ENCODE data around the gene FUT2. TPM values are rescaled to one million over a fixed set of nuclear protein-coding genes. Genes with fewer than 3 reads are reported as not detected.
A peak's percentile ranks its signal among the peaks of the same experiment; 100 is the strongest.

The FUT2 gene
- polyA plus RNA-seq, 3 donors, result not detected

GRCh38 chr19:48752496-48753365 is 57.0 kb downstream of the FUT2 start, which contains the start of gene FUT1:
FUT1 (minus strand) TSS chr19:48752641; CDS start chr19:48751281, 1,360 bp downstream.
- no peak for DNase-seq
- Histone ChIP-seq H3K27ac (ENCODE audit: low read depth in 1 of 2, low read length in 2 of 2) (no peak within 1 kb of the TSS), H3K27me3 (ENCODE audit: control insufficient read depth in 2 of 2, insufficient read depth in 2 of 2, low read length in 2 of 2) (peaks cover 14 to 51% of the 10 kb centered on the region in 2 donors), H3K4me3 (replicated peaks in 1 of 3; ENCODE audit: low read depth in 2 of 3, low read length in 3 of 3) (peak within 1 kb of the TSS in 1 of 3 experiments; percentile 40), H3K9me3 (replicated peaks in 1 of 2; ENCODE audit: control insufficient read depth in 1 of 2, insufficient read depth in 1 of 2, low read length in 2 of 2) (no peaks in the 10 kb centered on the region), H3K36me3 (replicated peaks in 1 of 2; ENCODE audit: control insufficient read depth in 1 of 2, insufficient read depth in 2 of 2, low read length in 2 of 2) (no peaks in the 10 kb centered on the region), H3K79me2 (ENCODE audit: insufficient read depth, low read length) (no peaks in the 10 kb centered on the region), H3K9ac (ENCODE audit: insufficient read depth, low read length, poor library complexity, severe bottlenecking) (no peak within 1 kb of the TSS), H2AFZ (ENCODE audit: insufficient read depth, low read depth, low read length, poor library complexity, severe bottlenecking) (peak within 1 kb of the TSS; percentile 56), H3K4me1 (ENCODE audit: control insufficient read depth in 1 of 2, insufficient read depth in 2 of 2, low read length in 2 of 2) (peaks cover 9 to 17% of the 10 kb centered on the region in 2 donors), H3K4me2 (replicated peaks; ENCODE audit: extremely low read depth, low read length, poor library complexity, severe bottlenecking) (peak within 1 kb of the TSS; percentile 39), H4K20me1 (ENCODE audit: insufficient read depth, low read length) (no peaks in the 10 kb centered on the region)
- peak within 1 kb of the TSS; percentile 28 to 79 for H3K4me3 Mint-ChIP-seq
- H3K27me3 Mint-ChIP-seq (ENCODE audit: low read depth in 3 of 3), result peaks cover 41 to 67% (median 56%) of the 10 kb centered on the region in 3 donors
- intact Hi-C loops (cut with micrococcal nuclease), result no loop called here
- no peak for TF ChIP-seq CTCF (IDR thresholded peaks at IDR 0.05)
- H3K36me3 Mint-ChIP-seq, result peaks cover 0 to 3% of the 10 kb centered on the region in 2 donors
- H3K9me3 Mint-ChIP-seq, result peaks cover 0 to 19% (median 8%) of the 10 kb centered on the region in 7 donors
- H3K27ac Mint-ChIP-seq, result peak within 1 kb of the TSS in 1 of 7 donors; percentile 50
- 1% methylated on average over 63 of the region's 73 CpGs for WGBS (ENCODE audit: insufficient coverage)
- H3K4me1 Mint-ChIP-seq, result peaks cover 19% of the 10 kb centered on the region

- Mint-ChIP-seq H3K4me1 (peaks cover 21% of the 10 kb centered on the region), H3K4me3 (peak within 1 kb of the TSS in 1 of 2 donors; percentile 35), H3K27ac (peak within 1 kb of the TSS in 1 of 7 donors; percentile 38), H3K36me3 (peaks cover 0 to 3% of the 10 kb centered on the region in 2 donors), H3K27me3 (ENCODE audit: low read depth in 3 of 3) (peaks cover 44 to 57% (median 55%) of the 10 kb centered on the region in 3 donors), H3K9me3 (peaks cover 0 to 19% (median 8%) of the 10 kb centered on the region in 7 donors)
- no peak within 1 kb of the TSS for H3K27ac ChIP-seq (ENCODE audit: low read depth in 1 of 2, low read length in 2 of 2)
- intact Hi-C loops (cut with micrococcal nuclease), result no loop called here
- no peak for TF ChIP-seq CTCF (IDR thresholded peaks at IDR 0.05)
- H4K20me1 ChIP-seq (ENCODE audit: insufficient read depth, low read length), result no peaks in the 10 kb centered on the region
- no peak for DNase-seq
- H3K36me3 ChIP-seq (replicated peaks in 1 of 2; ENCODE audit: control insufficient read depth in 1 of 2, insufficient read depth in 2 of 2, low read length in 2 of 2), result no peaks in the 10 kb centered on the region
- peaks cover 14 to 46% of the 10 kb centered on the region in 2 donors for H3K27me3 ChIP-seq (ENCODE audit: control insufficient read depth in 2 of 2, insufficient read depth in 2 of 2, low read length in 2 of 2)
- H3K4me3 ChIP-seq (replicated peaks in 1 of 3; ENCODE audit: low read depth in 2 of 3, low read length in 3 of 3), result no peak within 1 kb of the TSS
- no peak within 1 kb of the TSS for H2AFZ ChIP-seq (ENCODE audit: insufficient read depth, low read depth, low read length, poor library complexity, severe bottlenecking)
- no peaks in the 10 kb centered on the region for H3K79me2 ChIP-seq (ENCODE audit: insufficient read depth, low read length)
- H3K4me2 ChIP-seq (replicated peaks; ENCODE audit: extremely low read depth, low read length, poor library complexity, severe bottlenecking), result no peak within 1 kb of the TSS
- no peaks in the 10 kb centered on the region for H3K9me3 ChIP-seq (replicated peaks in 1 of 2; ENCODE audit: control insufficient read depth in 1 of 2, insufficient read depth in 1 of 2, low read length in 2 of 2)
- H3K4me1 ChIP-seq (ENCODE audit: control insufficient read depth in 1 of 2, insufficient read depth in 2 of 2, low read length in 2 of 2), result peaks cover 9 to 19% of the 10 kb centered on the region in 2 donors
- H3K9ac ChIP-seq (ENCODE audit: insufficient read depth, low read length, poor library complexity, severe bottlenecking), result no peak within 1 kb of the TSS
- 95% methylated on average over 3 of the region's 4 CpGs for WGBS (ENCODE audit: insufficient coverage)
Observed at GRCh38 chr19:48755084-48755641, 59.4 kb downstream of the FUT2 start, which contains the start of gene FGF21. FGF21 (plus strand) TSS chr19:48755524; CDS start chr19:48756237, 713 bp downstream.

All from CD14-positive monocyte (primary cell).